Measurements from ENCODE around the gene ZNF888. TPM values are rescaled to one million over a fixed set of nuclear protein-coding genes. Genes with fewer than 3 reads are reported as not detected.

ZNF888 gene
- total and polyA plus RNA-seq, 2 donors (not counting 1 experiment from before 2014, with no cell fraction given), result 2.7 to 15.6 TPM

DNA sequence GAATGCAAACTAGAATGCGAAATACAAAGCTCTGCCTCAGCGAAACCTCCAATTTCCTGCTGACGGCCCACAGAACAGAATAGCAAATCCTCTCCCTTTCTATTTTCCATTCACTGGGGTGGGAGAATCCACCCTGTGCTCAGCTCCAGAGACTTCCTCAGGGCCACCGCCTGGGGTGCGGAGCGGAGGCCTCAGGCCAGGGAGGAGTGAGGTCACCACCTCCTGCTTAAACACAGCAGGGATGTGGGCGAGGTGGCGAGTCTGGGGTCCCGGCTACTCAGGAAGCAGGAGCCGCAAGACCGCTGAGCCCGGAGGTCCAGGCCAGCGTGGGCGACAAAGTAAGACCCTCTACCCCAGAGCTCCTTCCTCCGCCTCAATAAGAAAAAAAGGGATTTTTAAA, 25.1 kb downstream of the ZNF888 start:
- H3K9ac ChIP-seq (ENCODE audit: low read length), result peak overlapping the region; percentile 85
- H3K79me2 ChIP-seq (ENCODE audit: control insufficient read depth, insufficient read depth, low read length), result peaks cover 33% of the 10 kb centered on the region
- Mint-ChIP-seq H3K27ac (no peak overlapping the region), H3K9me3 (ENCODE audit: insufficient read depth) (no peaks in the 10 kb centered on the region), H3K4me3 (peak overlapping the region; percentile 96), H3K27me3 (no peaks in the 10 kb centered on the region), H3K4me1 (peaks cover 14% of the 10 kb centered on the region)
- DNase-seq, result no peak
- peak overlapping the region; percentile 88 for H3K4me2 ChIP-seq (replicated peaks; ENCODE audit: low read depth, low read length, poor library complexity, severe bottlenecking)
- peaks cover 5 to 17% of the 10 kb centered on the region in 2 donors for H3K4me1 ChIP-seq (ENCODE audit: control insufficient read depth in 2 of 2, insufficient read depth in 2 of 2, low read length in 2 of 2)
- POLR2A ChIA-PET, result no interaction called here
- no peaks in the 10 kb centered on the region for H3K27me3 ChIP-seq (replicated peaks in 1 of 4; ENCODE audit: control extremely low read depth in 1 of 4, control insufficient read depth in 3 of 4, insufficient read depth in 4 of 4, low read length in 3 of 4)
- peak overlapping the region; percentile 87 for H2AFZ ChIP-seq (ENCODE audit: insufficient read depth, low read depth, low read length, poor library complexity, severe bottlenecking)
- peak overlapping the region in 1 of 2 donors; percentile 66 for H3K27ac ChIP-seq (ENCODE audit: low read length in 2 of 2)
- peaks cover 0 to 10% (median 0%) of the 10 kb centered on the region in 3 donors for H3K9me3 ChIP-seq (ENCODE audit: control extremely low read depth in 1 of 3, control insufficient read depth in 2 of 3, insufficient read depth in 1 of 3, low read length in 2 of 3)
- CTCF ChIA-PET, result no interaction called here
- intact Hi-C loops (cut with micrococcal nuclease), result loop anchor here (5.0 kb wide), 1 partner anchor 299 kb away; no protein-coding TSS in a partner anchor
- H3K4me3 ChIP-seq (ENCODE audit: control extremely low read depth in 1 of 5, extremely low read depth in 1 of 5, insufficient read depth in 1 of 5, low read depth in 2 of 5, low read length in 4 of 5), result peak overlapping the region in 4 of 5 experiments; percentile 85 to 98 (median 98)
- ATAC-seq (ENCODE audit: low read depth), result no peak
- H3K36me3 ChIP-seq (replicated peaks in 1 of 2; ENCODE audit: control extremely low read depth in 1 of 2, control insufficient read depth in 1 of 2, extremely low read depth in 1 of 2, insufficient read depth in 2 of 2, low read length in 1 of 2), result peaks cover 1 to 7% of the 10 kb centered on the region in 2 experiments
- 100% methylated on average over 3 of the region's 15 CpGs for WGBS (ENCODE audit: insufficient coverage)
- TF ChIP-seq, protein P1, sequence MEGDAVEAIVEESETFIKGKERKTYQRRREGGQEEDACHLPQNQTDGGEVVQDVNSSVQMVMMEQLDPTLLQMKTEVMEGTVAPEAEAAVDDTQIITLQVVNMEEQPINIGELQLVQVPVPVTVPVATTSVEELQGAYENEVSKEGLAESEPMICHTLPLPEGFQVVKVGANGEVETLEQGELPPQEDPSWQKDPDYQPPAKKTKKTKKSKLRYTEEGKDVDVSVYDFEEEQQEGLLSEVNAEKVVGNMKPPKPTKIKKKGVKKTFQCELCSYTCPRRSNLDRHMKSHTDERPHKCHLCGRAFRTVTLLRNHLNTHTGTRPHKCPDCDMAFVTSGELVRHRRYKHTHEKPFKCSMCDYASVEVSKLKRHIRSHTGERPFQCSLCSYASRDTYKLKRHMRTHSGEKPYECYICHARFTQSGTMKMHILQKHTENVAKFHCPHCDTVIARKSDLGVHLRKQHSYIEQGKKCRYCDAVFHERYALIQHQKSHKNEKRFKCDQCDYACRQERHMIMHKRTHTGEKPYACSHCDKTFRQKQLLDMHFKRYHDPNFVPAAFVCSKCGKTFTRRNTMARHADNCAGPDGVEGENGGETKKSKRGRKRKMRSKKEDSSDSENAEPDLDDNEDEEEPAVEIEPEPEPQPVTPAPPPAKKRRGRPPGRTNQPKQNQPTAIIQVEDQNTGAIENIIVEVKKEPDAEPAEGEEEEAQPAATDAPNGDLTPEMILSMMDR (IDR thresholded peaks at IDR 0.05), result no peak
- no peak for TF ChIP-seq EZH2 (IDR thresholded peaks at IDR 0.05; ENCODE audit: borderline replicate concordance, insufficient read depth, low read depth, low read length, poor library complexity, severe bottlenecking)
- H4K20me1 ChIP-seq (ENCODE audit: control insufficient read depth, insufficient read depth, low read length, poor library complexity, severe bottlenecking), result no peaks in the 10 kb centered on the region

DNA sequence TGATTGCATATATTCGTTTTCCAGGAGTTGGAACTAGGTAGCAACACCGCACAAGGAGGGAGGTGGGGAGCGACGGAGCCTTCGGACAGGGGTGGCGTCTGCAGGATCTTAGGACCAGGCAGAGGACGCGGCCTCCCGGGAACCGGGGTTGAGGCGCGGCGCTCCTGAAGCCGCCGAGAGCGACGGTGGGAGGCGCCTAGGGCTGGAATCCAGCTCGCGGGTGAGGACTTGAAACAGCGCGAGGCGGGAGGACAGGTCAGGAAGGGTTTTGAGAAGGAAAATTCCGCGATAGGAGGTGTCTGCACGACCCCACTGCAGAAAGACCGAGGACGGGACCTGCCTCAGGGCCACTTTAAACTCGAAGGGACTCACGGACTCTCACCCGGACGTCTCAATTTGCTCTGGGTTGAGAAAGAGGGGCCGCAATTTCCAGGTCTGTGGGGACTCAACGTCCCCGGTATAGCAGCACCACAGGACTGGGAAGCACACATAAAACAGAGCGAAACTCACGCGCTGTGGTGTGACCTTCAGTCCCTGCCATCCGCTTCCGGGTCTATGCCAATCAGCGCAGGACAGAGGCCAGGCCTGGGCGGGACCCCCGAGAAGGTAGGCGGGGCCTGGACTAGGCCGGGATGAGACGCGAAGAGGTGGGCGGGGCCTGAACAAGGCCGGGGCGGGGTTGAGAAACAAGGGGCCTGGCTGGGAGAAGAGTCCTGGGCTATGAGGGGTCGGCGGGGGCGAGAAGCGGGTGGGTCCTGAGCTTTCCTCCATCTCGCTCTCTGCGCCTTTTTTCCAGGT, 25.9 kb downstream of the ZNF888 start, which contains the start of gene ZNF320:
ZNF320 (minus strand) TSS at position 498 of the 798 bp plus-strand sequence. CDS start 7,380 bp downstream, outside the sequence.
- intact Hi-C loops (cut with micrococcal nuclease), result loop anchor here (1.0 to 5.0 kb wide), 10 partner anchors 25 to 726 kb away; partner anchors contain the start of genes ZNF160, ZNF468, ZNF525 and ZNF808
- Histone ChIP-seq H3K4me2 (replicated peaks; ENCODE audit: low read depth, low read length, poor library complexity, severe bottlenecking) (peak within 1 kb of the TSS; percentile 88), H3K4me1 (ENCODE audit: control insufficient read depth in 2 of 2, insufficient read depth in 2 of 2, low read length in 2 of 2) (peaks cover 5 to 17% of the 10 kb centered on the region in 2 donors), H4K20me1 (ENCODE audit: control insufficient read depth, insufficient read depth, low read length, poor library complexity, severe bottlenecking) (no peaks in the 10 kb centered on the region), H3K79me2 (ENCODE audit: control insufficient read depth, insufficient read depth, low read length) (peaks cover 33% of the 10 kb centered on the region), H3K9ac (ENCODE audit: low read length) (peak within 1 kb of the TSS; percentile 85), H3K27ac (ENCODE audit: low read length in 2 of 2) (peak within 1 kb of the TSS; percentile 66 to 83), H3K27me3 (replicated peaks in 1 of 4; ENCODE audit: control extremely low read depth in 1 of 4, control insufficient read depth in 3 of 4, insufficient read depth in 4 of 4, low read length in 3 of 4) (no peaks in the 10 kb centered on the region), H2AFZ (ENCODE audit: insufficient read depth, low read depth, low read length, poor library complexity, severe bottlenecking) (peak within 1 kb of the TSS; percentile 87), H3K36me3 (replicated peaks in 1 of 2; ENCODE audit: control extremely low read depth in 1 of 2, control insufficient read depth in 1 of 2, extremely low read depth in 1 of 2, insufficient read depth in 2 of 2, low read length in 1 of 2) (peaks cover 1 to 7% of the 10 kb centered on the region in 2 experiments), H3K9me3 (ENCODE audit: control extremely low read depth in 1 of 3, control insufficient read depth in 2 of 3, insufficient read depth in 1 of 3, low read length in 2 of 3) (peaks cover 0 to 10% (median 0%) of the 10 kb centered on the region in 3 donors), H3K4me3 (ENCODE audit: control extremely low read depth in 1 of 5, extremely low read depth in 1 of 5, insufficient read depth in 1 of 5, low read depth in 2 of 5, low read length in 4 of 5) (peak within 1 kb of the TSS; percentile 85 to 98 (median 98))
- WGBS (ENCODE audit: insufficient coverage), result 2% methylated on average over 55 of the region's 56 CpGs
- H3K9me3 Mint-ChIP-seq (ENCODE audit: insufficient read depth), result no peaks in the 10 kb centered on the region
- H3K27me3 Mint-ChIP-seq, result no peaks in the 10 kb centered on the region
- DNase-seq (peak; percentile 95), ATAC-seq (ENCODE audit: low read depth) (peak; percentile 100)
- peaks cover 20% of the 10 kb centered on the region for H3K4me1 Mint-ChIP-seq
- H3K27ac Mint-ChIP-seq, result peak within 1 kb of the TSS; percentile 94
- CTCF ChIA-PET, result no interaction called here
- POLR2A ChIA-PET, result interaction anchor here (0.6 kb wide), 1 partner anchor 161 kb away, joined by 3 read pairs; no protein-coding TSS in a partner anchor
- TF ChIP-seq EZH2 (IDR thresholded peaks at IDR 0.05; ENCODE audit: borderline replicate concordance, insufficient read depth, low read depth, low read length, poor library complexity, severe bottlenecking), result no peak
- TF ChIP-seq, protein P1 (IDR thresholded peaks at IDR 0.05), result no peak
- H3K4me3 Mint-ChIP-seq, result peak within 1 kb of the TSS; percentile 96

Measured in B cell (primary cell).